ENCODE results near the gene NR1D2. TPM values are rescaled to one million over a fixed set of nuclear protein-coding genes. Genes with fewer than 3 reads are reported as not detected.

Gene NR1D2
- total RNA-seq, 1 donor from 2014 or later, result 20.7 TPM

GRCh38 chr3:23981955-23982354 is 36.9 kb downstream of the NR1D2 start:
- Histone ChIP-seq H3K27me3 (ENCODE audit: insufficient read depth, low read length) (no peaks in the 10 kb centered on the region), H3K4me3 (ENCODE audit: insufficient read depth, low read depth, low read length) (no peak overlapping the region), H3K9me3 (ENCODE audit: insufficient read depth, low read depth, low read length) (no peaks in the 10 kb centered on the region), H3K36me3 (ENCODE audit: insufficient read depth, low read length) (peaks cover 5% of the 10 kb centered on the region), H3K79me2 (ENCODE audit: insufficient read depth, low read length) (no peaks in the 10 kb centered on the region), H4K20me1 (ENCODE audit: insufficient read depth, low read length) (no peaks in the 10 kb centered on the region), H3K4me1 (ENCODE audit: insufficient read depth, low read length) (peaks cover 3% of the 10 kb centered on the region), H3K4me2 (ENCODE audit: low read length) (no peak overlapping the region), H2AFZ (ENCODE audit: low read depth, low read length) (no peak overlapping the region), H3K9ac (ENCODE audit: low read length) (no peak overlapping the region), H3K27ac (ENCODE audit: low read depth, low read length) (no peak overlapping the region)
- Mint-ChIP-seq H3K9me3 (ENCODE audit: unreplicated experiment) (peaks cover 1% of the 10 kb centered on the region), H3K4me1 (ENCODE audit: low read depth, unreplicated experiment) (no peaks in the 10 kb centered on the region), H3K36me3 (ENCODE audit: low read depth, unreplicated experiment) (peaks cover 11% of the 10 kb centered on the region), H3K27ac (ENCODE audit: unreplicated experiment) (no peak overlapping the region), H3K27me3 (ENCODE audit: low read depth, unreplicated experiment) (no peaks in the 10 kb centered on the region), H3K4me3 (ENCODE audit: unreplicated experiment) (no peak overlapping the region)
- FAIRE-seq (no peak), DNase-seq (ENCODE audit: low read depth) (no peak)
- no peak for TF ChIP-seq EZH2 (IDR thresholded peaks at IDR 0.05; ENCODE audit: insufficient read depth, low read length)

GRCh38 chr3:23984934-23985333 is 39.8 kb downstream of the NR1D2 start:
- Histone ChIP-seq H3K79me2 (ENCODE audit: insufficient read depth, low read length) (no peaks in the 10 kb centered on the region), H4K20me1 (ENCODE audit: insufficient read depth, low read length) (no peaks in the 10 kb centered on the region), H3K27ac (ENCODE audit: low read depth, low read length) (no peak overlapping the region), H3K27me3 (ENCODE audit: insufficient read depth, low read length) (no peaks in the 10 kb centered on the region), H3K9me3 (ENCODE audit: insufficient read depth, low read depth, low read length) (no peaks in the 10 kb centered on the region), H2AFZ (ENCODE audit: low read depth, low read length) (no peak overlapping the region), H3K36me3 (ENCODE audit: insufficient read depth, low read length) (no peaks in the 10 kb centered on the region), H3K4me3 (ENCODE audit: insufficient read depth, low read depth, low read length) (no peak overlapping the region), H3K4me1 (ENCODE audit: insufficient read depth, low read length) (no peaks in the 10 kb centered on the region), H3K9ac (ENCODE audit: low read length) (no peak overlapping the region), H3K4me2 (ENCODE audit: low read length) (no peak overlapping the region)
- no peak overlapping the region for H3K27ac Mint-ChIP-seq (ENCODE audit: unreplicated experiment)
- H3K36me3 Mint-ChIP-seq (ENCODE audit: low read depth, unreplicated experiment), result peaks cover 6% of the 10 kb centered on the region
- no peaks in the 10 kb centered on the region for H3K27me3 Mint-ChIP-seq (ENCODE audit: low read depth, unreplicated experiment)
- FAIRE-seq, result no peak
- H3K4me3 Mint-ChIP-seq (ENCODE audit: unreplicated experiment), result no peak overlapping the region
- peaks cover 6% of the 10 kb centered on the region for H3K9me3 Mint-ChIP-seq (ENCODE audit: unreplicated experiment)
- no peak for DNase-seq (ENCODE audit: low read depth)
- no peaks in the 10 kb centered on the region for H3K4me1 Mint-ChIP-seq (ENCODE audit: low read depth, unreplicated experiment)
- TF ChIP-seq EZH2 (IDR thresholded peaks at IDR 0.05; ENCODE audit: insufficient read depth, low read length), result no peak
- TF ChIP-seq, protein P1, sequence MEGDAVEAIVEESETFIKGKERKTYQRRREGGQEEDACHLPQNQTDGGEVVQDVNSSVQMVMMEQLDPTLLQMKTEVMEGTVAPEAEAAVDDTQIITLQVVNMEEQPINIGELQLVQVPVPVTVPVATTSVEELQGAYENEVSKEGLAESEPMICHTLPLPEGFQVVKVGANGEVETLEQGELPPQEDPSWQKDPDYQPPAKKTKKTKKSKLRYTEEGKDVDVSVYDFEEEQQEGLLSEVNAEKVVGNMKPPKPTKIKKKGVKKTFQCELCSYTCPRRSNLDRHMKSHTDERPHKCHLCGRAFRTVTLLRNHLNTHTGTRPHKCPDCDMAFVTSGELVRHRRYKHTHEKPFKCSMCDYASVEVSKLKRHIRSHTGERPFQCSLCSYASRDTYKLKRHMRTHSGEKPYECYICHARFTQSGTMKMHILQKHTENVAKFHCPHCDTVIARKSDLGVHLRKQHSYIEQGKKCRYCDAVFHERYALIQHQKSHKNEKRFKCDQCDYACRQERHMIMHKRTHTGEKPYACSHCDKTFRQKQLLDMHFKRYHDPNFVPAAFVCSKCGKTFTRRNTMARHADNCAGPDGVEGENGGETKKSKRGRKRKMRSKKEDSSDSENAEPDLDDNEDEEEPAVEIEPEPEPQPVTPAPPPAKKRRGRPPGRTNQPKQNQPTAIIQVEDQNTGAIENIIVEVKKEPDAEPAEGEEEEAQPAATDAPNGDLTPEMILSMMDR (IDR thresholded peaks at IDR 0.05; ENCODE audit: insufficient read depth, low read depth, low read length), result no peak

DNA sequence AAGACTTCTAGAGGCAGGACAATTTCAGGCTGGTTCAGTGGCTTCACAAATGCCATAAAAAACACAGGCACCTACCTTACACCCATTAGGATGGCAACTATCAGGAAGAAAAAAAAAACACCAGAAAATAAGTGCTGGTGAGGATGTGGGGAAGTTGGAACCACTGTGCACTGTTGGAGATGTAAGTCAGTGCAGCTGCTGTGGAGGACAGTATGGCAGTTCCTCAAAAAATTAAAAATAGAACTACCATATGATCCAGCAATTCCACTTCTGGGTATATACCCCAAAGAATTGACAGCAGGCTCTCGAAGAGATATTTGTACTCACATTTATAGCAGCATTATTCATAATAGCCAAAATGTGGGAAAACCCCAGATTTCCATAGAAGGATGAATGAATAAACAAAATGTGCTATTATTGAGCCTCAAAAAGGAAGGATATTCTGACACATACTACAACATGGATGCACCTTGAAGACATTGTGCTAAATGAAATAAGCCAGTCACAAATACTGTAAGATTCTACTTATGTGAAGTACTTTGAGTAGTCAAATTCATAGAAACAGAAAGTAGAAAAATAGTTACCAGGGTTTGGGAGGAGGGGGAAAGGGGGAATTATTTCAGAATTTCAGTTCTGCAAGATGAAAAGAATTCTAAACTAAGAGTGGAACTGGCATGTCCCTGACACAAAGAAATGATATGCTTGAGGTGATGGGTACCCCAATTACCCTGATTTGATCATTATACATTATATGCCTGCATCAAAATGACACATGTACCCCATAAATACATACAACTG is 40.9 kb downstream of the NR1D2 start:
- H3K9me3 ChIP-seq (ENCODE audit: insufficient read depth, low read depth, low read length), result no peaks in the 10 kb centered on the region
- H3K4me3 ChIP-seq (ENCODE audit: insufficient read depth, low read depth, low read length), result no peak overlapping the region
- H3K36me3 ChIP-seq (ENCODE audit: insufficient read depth, low read length), result no peaks in the 10 kb centered on the region
- H3K4me2 ChIP-seq (ENCODE audit: low read length), result no peak overlapping the region
- H3K9ac ChIP-seq (ENCODE audit: low read length), result no peak overlapping the region
- Mint-ChIP-seq H3K4me1 (ENCODE audit: low read depth, unreplicated experiment) (no peaks in the 10 kb centered on the region), H3K27me3 (ENCODE audit: low read depth, unreplicated experiment) (no peaks in the 10 kb centered on the region), H3K36me3 (ENCODE audit: low read depth, unreplicated experiment) (peaks cover 4% of the 10 kb centered on the region), H3K27ac (ENCODE audit: unreplicated experiment) (no peak overlapping the region), H3K4me3 (ENCODE audit: unreplicated experiment) (no peak overlapping the region), H3K9me3 (ENCODE audit: unreplicated experiment) (peaks cover 6% of the 10 kb centered on the region)
- no peak overlapping the region for H3K27ac ChIP-seq (ENCODE audit: low read depth, low read length)
- no peaks in the 10 kb centered on the region for H3K4me1 ChIP-seq (ENCODE audit: insufficient read depth, low read length)
- FAIRE-seq, result no peak
- TF ChIP-seq, protein P1 (IDR thresholded peaks at IDR 0.05; ENCODE audit: insufficient read depth, low read depth, low read length), result no peak
- TF ChIP-seq EZH2 (IDR thresholded peaks at IDR 0.05; ENCODE audit: insufficient read depth, low read length), result no peak
- H3K27me3 ChIP-seq (ENCODE audit: insufficient read depth, low read length), result no peaks in the 10 kb centered on the region
- no peaks in the 10 kb centered on the region for H3K79me2 ChIP-seq (ENCODE audit: insufficient read depth, low read length)
- no peaks in the 10 kb centered on the region for H4K20me1 ChIP-seq (ENCODE audit: insufficient read depth, low read length)
- DNase-seq (ENCODE audit: low read depth), result no peak
- H2AFZ ChIP-seq (ENCODE audit: low read depth, low read length), result no peak overlapping the region
